B cell (primary cell): ENCODE results near the gene ARHGAP15.

Source experiments
- CTCF ChIP-seq: fragments of 200-600 bp; IDR thresholded peaks from one replicate; pipeline ENCODE4 v1.8.0; 2022; ENCODE audit warnings: antibody characterized with exemption, mild to moderate bottlenecking
- EZH2 ChIP-seq: IDR thresholded peaks from 2 replicates; pipeline ENCODE4 v1.6.1; 2012; ENCODE audit warnings: borderline replicate concordance, low read depth, mild to moderate bottlenecking, moderate library complexity, low read length; ENCODE audit not compliant: insufficient read depth, poor library complexity, severe bottlenecking

GRCh38 chr2:143169105-143169504 lies 39.9 kb downstream of the ARHGAP15 start:
- TF ChIP-seq CTCF = no peak
- no peak for TF ChIP-seq EZH2
